Gastrocnemius medialis (tissue), 4 donors: ENCODE measurements around the gene AKNA. TPM values are rescaled to one million over a fixed set of nuclear protein-coding genes. Genes with fewer than 3 reads are reported as not detected.

Source experiments
- ATAC-seq, 2 donors: fragments of 150-250 bp; one replicate each; pipeline ENCODE4 v1.9.1; 2016
- DNase-seq, 2 donors: peaks; one replicate each; pipeline ENCODE4 v3.0.0-alpha.2; 2019
- H3K27ac ChIP-seq, 4 donors: fragments of 200-600 bp; sonication (generic); 1 replicate in 1 of 4; 2 replicates in 3 of 4; pipeline ENCODE4 v1.5.1; 2016 to 2018; ENCODE audit warnings: mild to moderate bottlenecking in 2 of 4, moderate library complexity in 1 of 4
- H3K27me3 ChIP-seq, 3 donors: fragments of 200-600 bp; sonication (generic) in 2 of 3; 1 replicate in 1 of 3; 2 replicates in 2 of 3; pipeline versions ENCODE4 v1.5.1 to v1.6.0; 2016 to 2019; ENCODE audit warnings: mild to moderate bottlenecking in 1 of 3, moderate library complexity in 1 of 3
- H3K36me3 ChIP-seq, 2 donors: fragments of 200-600 bp; sonication (generic) in 1 of 2; one replicate each; pipeline ENCODE4 v1.5.1; 2017 to 2018
- H3K4me1 ChIP-seq, 2 donors: fragments of 200-600 bp; sonication (generic) in 1 of 2; one replicate each; pipeline ENCODE4 v1.5.1; 2016 to 2017; ENCODE audit warnings: mild to moderate bottlenecking in 2 of 2
- H3K4me3 ChIP-seq, 4 donors: fragments of 200-600 bp; sonication (generic) in 3 of 4; 1 replicate in 1 of 4; 2 replicates in 3 of 4; pipeline ENCODE4 v1.5.1; 2016 to 2019; ENCODE audit warnings: mild to moderate bottlenecking in 2 of 4
- H3K9me3 ChIP-seq, 3 donors: fragments of 200-600 bp; sonication (generic) in 2 of 3; 1 replicate in 1 of 3; 2 replicates in 2 of 3; pipeline ENCODE4 v1.5.1; 2016 to 2019
- POLR2A ChIP-seq, 2 donors: fragments of 450-650 bp; IDR thresholded peaks; one replicate each; pipeline ENCODE4 v1.6.1; 2017; ENCODE audit warnings: antibody characterized with exemption in 2 of 2, mild to moderate bottlenecking in 2 of 2, moderate library complexity in 2 of 2
- in situ Hi-C, 4 donors: fragments of 200-750 bp; cut with MboI; loops; one replicate each; pipeline versions ENCODE4 v1.15.0 to v1.8.0; 2017; ENCODE audit warnings: low sequenced_read_pairs in 4 of 4
- intact Hi-C: fragments of 100-400 bp; cut with DNase I; formaldehyde crosslinking; loops from one replicate; pipeline ENCODE4 v1.15.1; 2023; ENCODE audit warnings: low total_unique reads
- total RNA-seq, 4 donors: library from RNA; depleted of rRNA; stranded (reverse); fragments of >200 nt; gene quantifications; one replicate each; pipeline versions ENCODE4 v1.1.0 to v1.2.3, GENCODE V29; 2016
- TF ChIP-seq, protein P1 (sequence below), 5 experiments: fragments of 450-650 bp in 3 of 5; fragments of 200-600 bp in 2 of 5; sonication (generic) in 2 of 5; IDR thresholded peaks in 4 of 5; conservative IDR thresholded peaks in 1 of 5; 1 replicate in 4 of 5; 2 replicates in 1 of 5; pipeline ENCODE4 v1.5.1; 2016 to 2019; ENCODE audit warnings: antibody characterized with exemption in 5 of 5, mild to moderate bottlenecking in 3 of 5, moderate library complexity in 3 of 5

Gene AKNA
- total RNA-seq, 4 donors from 2014 or later: 2.8 to 5.7 (median 3.8) TPM

DNA sequence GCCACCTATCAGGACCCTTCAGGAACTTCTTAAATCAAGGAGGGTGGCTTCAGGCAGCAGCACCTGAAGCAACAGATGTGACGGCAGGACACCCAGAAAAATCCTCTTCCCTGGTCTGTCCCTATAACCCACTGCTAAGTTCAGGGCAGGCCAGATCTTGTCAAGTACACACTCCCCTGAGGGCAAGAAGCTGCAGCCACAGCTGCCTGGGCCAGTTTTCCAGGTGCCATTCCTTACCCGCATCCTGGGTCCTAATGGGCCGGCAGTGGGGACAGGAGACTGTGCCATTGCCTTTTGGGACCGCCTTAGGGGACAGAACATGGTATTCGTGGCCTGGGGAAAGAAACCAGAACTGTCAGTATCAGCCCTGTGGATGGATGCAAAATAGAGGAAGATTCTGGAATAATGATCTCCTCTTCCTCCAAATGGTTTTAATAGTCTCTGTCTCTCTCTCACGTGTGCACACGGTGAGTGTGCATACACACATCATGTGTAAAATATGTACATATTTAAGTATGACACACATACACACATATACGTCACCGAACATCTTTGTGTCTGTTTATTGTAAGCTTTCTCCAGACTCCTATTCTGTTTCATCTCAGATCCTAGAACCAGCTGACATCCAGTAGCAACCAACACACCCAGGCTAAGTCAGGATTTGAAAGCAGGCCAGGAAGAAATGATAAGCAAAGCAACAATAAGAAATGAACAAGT is 44.2 kb downstream of the AKNA start:
- ATAC-seq (no peak), DNase-seq (no peak)
- no peaks in the 10 kb centered on the region for H3K9me3 ChIP-seq
- no peaks in the 10 kb centered on the region for H3K27me3 ChIP-seq
- H3K4me3 ChIP-seq: no peak overlapping the region
- intact Hi-C loops: no loop called here
- H3K27ac ChIP-seq: no peak overlapping the region
- H3K36me3 ChIP-seq: peaks cover 0 to 6% of the 10 kb centered on the region in 2 donors
- in situ Hi-C loops: no loop called here
- no peak for TF ChIP-seq POLR2A (IDR thresholded peaks at IDR 0.05)
- no peaks in the 10 kb centered on the region for H3K4me1 ChIP-seq

DNA sequence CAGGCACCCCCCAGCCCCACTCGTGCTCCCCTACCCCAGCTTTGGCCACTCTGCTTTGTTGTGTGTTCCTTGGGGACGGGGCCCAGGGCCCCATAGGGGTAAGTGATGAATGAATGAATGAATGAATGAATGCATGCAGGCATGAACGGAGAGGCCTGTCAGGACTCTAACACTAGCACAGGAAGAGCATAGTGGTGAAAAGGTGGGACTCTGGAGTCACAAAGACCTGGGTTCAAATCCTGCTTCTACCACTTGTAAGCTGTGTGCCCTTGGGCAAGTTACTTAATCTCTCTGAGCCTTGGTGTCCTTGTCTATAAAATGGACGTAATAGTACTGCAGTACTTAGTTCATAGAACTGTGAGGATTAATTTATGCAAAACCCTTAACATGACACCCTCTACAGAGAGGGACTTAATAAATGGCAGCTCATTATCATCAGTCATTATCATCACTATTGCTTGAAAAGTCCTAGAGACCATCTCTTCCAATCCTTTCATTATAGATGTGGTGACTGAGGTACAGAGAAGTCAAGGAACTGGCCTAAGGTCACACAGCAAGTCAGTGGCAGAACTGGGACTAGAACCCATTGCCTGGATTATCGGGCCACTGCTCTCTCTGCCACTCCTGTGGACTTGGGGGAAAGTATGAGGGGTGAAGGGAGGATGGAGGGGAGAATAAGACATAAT is 44.9 kb downstream of the AKNA start:
- intact Hi-C loops: no loop called here
- DNase-seq: no peak

DNA sequence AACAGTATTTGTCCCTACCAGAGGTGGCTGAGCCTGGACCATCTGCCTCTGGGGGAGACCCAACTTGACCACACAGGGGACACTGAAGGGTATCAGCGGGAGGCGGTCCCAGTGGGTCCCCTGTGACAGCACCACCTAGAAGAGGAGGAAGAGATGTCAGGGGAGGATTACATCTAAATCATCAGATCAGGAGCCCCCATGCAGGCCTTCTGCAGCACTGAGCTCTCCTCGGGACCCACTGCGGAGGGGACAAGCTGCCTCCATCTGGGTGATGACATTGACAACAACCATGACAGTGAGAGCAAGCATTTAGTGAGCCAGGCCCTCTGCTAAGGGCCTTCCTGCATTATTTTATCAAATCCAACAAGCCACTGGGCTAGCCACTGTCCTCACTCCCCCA is 45.8 kb downstream of the AKNA start:
- intact Hi-C loops (no loop called here), in situ Hi-C loops (no loop called here)
- ATAC-seq (no peak), DNase-seq (no peak)
- no peaks in the 10 kb centered on the region for H3K27me3 ChIP-seq
- no peak overlapping the region for H3K4me3 ChIP-seq
- no peak for TF ChIP-seq POLR2A (IDR thresholded peaks at IDR 0.05)
- TF ChIP-seq, protein P1, sequence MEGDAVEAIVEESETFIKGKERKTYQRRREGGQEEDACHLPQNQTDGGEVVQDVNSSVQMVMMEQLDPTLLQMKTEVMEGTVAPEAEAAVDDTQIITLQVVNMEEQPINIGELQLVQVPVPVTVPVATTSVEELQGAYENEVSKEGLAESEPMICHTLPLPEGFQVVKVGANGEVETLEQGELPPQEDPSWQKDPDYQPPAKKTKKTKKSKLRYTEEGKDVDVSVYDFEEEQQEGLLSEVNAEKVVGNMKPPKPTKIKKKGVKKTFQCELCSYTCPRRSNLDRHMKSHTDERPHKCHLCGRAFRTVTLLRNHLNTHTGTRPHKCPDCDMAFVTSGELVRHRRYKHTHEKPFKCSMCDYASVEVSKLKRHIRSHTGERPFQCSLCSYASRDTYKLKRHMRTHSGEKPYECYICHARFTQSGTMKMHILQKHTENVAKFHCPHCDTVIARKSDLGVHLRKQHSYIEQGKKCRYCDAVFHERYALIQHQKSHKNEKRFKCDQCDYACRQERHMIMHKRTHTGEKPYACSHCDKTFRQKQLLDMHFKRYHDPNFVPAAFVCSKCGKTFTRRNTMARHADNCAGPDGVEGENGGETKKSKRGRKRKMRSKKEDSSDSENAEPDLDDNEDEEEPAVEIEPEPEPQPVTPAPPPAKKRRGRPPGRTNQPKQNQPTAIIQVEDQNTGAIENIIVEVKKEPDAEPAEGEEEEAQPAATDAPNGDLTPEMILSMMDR (IDR thresholded peaks at IDR 0.05 in 4 of 5, conservative IDR thresholded peaks at IDR 0.05 in 1 of 5): no peak
- no peaks in the 10 kb centered on the region for H3K9me3 ChIP-seq
- H3K36me3 ChIP-seq: no peaks in the 10 kb centered on the region
- no peaks in the 10 kb centered on the region for H3K4me1 ChIP-seq
- H3K27ac ChIP-seq: no peak overlapping the region

More for the DNA sequence above, 44.9 kb downstream of the AKNA start:
- H3K4me3 ChIP-seq: no peak overlapping the region
- no peak for ATAC-seq
- no peaks in the 10 kb centered on the region for H3K27me3 ChIP-seq
- H3K4me1 ChIP-seq: no peaks in the 10 kb centered on the region
- no peak for TF ChIP-seq POLR2A (IDR thresholded peaks at IDR 0.05)
- TF ChIP-seq, protein P1 (IDR thresholded peaks at IDR 0.05 in 4 of 5, conservative IDR thresholded peaks at IDR 0.05 in 1 of 5): no peak
- in situ Hi-C loops: no loop called here
- H3K9me3 ChIP-seq: no peaks in the 10 kb centered on the region
- H3K36me3 ChIP-seq: peaks cover 0 to 6% of the 10 kb centered on the region in 2 donors
- H3K27ac ChIP-seq: no peak overlapping the region

DNA sequence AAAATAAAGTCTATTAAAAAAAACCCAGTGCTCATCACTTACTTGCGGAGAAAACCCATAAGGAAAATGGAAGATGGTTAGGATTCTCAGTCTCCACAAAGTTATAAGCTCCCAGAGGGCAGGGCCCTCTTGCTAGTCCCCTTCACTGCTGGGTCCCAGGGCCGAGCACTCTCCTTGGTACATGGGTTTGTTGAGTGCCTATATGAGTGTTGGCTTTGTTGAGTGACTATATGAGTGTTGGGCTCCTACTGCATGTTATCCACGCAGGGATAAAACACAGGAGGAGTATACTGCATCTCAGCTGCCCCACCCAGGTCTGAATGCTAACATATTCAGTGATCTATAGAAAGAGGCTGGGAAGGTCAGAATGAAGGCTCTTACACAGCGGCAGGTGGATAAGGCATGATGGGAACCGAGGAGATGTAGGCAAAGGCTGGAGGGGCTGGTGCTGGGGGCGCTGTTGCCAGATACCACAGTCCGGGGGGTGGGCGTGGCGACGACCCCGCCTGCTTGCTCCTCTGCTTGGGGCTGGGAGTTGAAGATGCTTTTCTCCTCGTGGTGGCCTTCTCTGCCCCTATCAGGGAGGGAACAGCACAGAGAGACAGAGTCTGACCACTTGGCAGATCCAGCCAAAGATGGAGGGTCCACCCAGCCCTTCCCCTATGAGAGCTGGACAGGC is 46.5 kb downstream of the AKNA start:
- H3K36me3 ChIP-seq: no peaks in the 10 kb centered on the region
- ATAC-seq (no peak), DNase-seq (no peak)
- TF ChIP-seq, protein P1 (IDR thresholded peaks at IDR 0.05 in 4 of 5, conservative IDR thresholded peaks at IDR 0.05 in 1 of 5): no peak
- TF ChIP-seq POLR2A (IDR thresholded peaks at IDR 0.05): no peak
- H3K4me1 ChIP-seq: no peaks in the 10 kb centered on the region
- in situ Hi-C loops: no loop called here
- no peak overlapping the region for H3K4me3 ChIP-seq
- H3K27ac ChIP-seq: no peak overlapping the region
- intact Hi-C loops: no loop called here
- H3K27me3 ChIP-seq: no peaks in the 10 kb centered on the region
- H3K9me3 ChIP-seq: no peaks in the 10 kb centered on the region
